ENCODE results near the gene PSMA2.

PSMA2 gene

DNA sequence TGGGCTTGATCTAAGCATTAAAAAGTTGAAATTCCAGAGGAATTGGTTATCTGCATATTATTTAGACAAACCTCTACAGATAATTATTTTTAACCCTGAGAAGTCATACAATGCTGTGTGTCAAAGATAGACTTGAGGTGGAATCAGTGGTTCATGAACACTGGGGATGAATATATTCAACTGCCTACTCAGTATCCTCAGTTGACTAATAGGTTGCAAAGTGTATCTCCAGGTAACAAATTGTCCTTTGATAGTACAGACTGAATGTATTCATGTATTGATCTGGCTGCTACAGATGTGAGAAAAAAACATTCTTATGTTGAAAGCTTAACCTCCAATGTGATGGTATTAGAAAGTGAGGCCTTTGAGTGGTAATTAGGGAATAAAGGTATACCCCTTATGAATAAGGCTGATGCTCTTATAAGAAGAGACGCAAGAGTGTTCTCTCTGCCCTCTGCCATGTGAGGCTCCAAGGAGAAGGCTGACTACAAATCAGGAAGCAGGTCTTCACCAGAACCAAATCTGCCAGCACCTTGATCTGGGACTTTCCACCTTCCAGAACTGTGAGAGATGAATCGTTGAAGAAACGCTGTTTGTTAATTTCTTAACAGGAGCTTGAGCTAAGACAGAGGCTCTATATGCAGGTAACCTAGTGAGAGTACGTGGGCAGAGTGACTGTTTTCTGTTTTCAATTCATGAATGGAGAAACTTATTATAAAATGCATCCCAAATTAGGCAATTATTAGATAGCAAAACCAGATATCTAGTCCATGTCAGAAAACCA, 7.7 kb upstream of the PSMA2 start:
- DNase-seq: no peak

DNA sequence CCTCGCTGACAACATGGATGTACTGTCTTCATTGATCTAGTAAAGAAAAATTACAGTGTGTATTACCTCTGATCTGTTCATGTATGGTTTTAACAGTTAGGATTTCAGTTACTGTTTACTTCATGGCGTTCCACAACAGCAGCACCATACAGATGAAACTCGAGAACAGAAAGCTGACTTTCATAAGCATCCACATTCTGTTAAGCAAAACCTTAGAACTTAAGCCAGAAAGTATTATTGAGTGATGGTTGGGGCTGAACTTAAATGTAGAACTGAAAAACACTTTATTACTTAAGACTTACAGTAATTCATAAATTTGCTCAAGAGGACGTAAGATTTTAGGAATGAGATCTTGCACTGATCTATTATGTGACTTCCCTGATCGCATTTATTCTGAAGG, 3.9 kb upstream of the PSMA2 start:
- DNase-seq: no peak

DNA sequence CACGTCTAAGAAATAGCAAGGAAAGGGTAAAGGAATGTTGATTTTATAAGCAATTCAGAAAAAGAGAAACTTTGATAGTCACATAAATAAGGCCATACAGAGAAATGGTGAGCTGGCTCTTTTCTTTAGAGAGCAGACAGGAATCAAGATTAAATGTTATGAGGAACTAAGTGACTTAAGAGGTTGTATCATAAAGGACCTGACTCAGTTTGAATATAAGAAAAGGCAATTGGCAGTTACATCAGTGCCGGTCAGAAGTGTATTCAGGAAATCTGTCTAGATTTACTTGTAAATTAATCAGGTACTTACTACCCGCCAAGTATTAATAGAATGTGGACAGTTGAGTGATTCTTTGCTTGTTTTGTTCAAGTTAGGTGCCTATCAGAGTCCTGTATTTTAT, 2.3 kb upstream of the PSMA2 start:
- no peak for DNase-seq

DNA sequence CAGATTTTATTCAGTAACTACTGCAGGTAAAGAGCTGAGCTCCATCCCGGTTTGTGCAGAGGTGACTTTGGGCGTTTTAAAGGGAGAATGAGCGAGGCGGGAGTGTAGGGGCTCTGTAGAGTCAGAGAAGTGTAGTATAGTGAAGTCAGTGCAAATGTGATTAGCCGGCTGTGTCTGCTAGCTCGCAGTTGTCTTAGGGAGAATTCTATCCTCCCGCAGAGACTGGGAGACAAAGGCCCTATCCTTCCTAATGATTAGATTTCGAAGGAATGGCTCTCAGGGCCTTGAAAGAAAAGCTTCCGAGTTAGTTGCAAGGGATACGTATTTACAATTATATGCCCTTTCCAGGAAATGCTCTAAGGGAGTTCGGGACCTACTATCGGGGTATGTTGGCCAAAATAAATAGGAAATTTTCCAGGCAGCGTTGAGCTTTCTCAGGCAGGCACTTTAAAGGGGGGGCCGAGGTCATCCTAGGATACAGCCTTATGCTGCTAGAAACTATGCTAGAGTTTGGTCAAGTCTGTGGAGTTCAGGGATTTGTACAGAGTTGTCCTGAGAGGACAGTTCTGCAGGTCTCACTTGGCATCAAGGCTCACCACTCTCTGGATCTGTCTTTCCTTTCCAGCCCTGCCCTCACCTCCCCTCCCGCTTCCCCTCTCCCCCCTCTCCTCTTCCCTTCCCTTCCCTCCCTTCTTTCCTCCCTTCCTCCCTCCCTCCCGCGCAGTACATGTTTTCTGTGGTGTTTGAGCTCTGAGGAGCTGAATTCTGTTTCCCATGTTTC, 1.0 kb upstream of the PSMA2 start:
- no peak for DNase-seq

DNA sequence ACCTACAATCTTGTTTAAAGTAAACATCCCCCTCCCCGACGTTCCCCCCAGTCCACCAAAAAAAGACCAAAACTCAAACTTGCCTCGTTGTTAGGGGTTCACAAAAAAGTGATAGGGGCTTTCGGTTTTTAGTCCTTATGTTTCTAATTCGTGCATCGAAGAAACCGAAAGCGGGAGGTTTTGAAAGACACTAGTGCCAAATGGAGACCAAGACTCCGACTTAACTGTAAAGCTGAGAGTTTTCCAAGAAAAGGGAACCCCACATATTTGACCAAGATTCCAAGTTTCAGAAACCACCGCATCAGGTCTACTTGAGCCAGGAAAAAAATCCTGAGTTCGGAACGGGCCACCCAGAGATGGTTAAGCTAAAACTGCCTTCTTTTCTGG, 534 bp downstream of the PSMA2 start:
- DNase-seq: peak in 1 of 2 donors; percentile 45

DNA sequence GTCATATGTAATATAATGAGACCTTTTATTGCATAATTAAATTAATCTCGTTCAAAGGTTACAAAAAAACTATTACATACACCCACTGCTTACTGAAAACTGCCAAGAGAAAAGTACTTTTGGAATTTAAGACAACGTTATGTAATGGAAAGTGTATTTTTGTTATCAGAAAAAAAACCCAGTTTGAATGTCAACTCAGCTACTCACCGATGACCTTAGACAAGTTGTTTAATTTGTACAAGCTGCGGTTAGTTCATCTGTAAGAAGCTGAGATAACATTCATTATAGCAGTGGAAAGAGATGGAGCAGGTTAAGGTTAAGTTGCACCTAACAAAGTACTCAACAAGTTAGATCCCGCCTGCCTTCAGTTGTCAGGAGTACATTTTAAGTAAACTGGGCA, 1.1 kb downstream of the PSMA2 start:
- DNase-seq: no peak

DNA sequence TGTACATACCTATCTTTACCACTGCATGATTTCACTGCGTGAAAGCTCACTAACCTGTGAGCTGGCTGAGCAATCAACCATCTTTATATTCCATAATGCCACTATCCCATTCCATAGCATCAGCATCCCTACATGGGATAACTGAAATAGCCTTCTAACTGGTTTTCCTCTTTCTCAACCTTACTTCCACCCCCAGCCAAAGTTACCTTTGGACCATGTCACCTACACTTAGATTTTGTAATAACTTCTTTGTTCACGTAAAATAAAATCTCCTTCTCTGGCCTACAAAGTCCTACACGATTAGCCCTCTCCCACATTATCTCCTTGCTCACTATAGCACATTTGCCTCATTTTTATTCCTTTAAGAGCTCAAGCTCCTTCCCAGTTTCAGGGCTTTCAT, 2.5 kb downstream of the PSMA2 start:
- no peak for DNase-seq

DNA sequence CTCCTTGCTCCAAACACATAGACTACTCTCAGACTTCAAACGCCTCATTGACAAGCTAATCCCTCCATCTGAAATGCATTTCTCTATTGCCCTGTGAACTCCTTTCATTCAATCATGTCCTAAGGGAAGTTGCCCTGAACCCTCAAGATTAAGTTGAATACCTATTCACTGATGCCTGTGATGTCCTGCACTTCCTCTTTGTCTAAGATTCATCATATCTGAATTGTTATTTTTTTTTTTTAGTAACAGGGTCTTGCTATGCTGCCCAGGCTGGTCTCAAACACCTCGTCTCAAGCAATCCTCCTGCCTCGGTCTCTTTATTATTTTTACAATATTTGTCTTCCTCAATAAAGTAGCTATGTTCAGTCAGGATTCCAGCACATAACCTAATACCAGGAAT, 3.2 kb downstream of the PSMA2 start:
- no peak for DNase-seq

DNA sequence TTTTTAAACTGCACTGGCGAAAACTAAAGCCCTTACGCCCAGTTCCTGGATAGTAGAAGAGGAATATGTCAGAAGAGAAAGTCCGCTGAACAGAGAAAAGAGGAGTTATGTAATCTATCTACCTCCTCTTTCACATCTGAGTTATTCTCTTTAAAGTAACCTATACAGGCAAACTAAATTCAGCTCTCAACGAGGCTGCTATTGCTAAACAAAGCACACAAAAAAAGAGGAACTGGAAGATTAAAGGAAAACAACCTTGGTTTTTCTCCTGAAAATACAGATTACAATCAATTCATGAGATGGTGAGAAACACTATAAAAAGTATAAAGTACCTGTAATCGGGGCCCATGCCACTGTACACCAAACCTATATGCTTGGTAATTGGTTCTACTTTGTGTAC, 5.8 kb downstream of the PSMA2 start:
- no peak for DNase-seq

DNA sequence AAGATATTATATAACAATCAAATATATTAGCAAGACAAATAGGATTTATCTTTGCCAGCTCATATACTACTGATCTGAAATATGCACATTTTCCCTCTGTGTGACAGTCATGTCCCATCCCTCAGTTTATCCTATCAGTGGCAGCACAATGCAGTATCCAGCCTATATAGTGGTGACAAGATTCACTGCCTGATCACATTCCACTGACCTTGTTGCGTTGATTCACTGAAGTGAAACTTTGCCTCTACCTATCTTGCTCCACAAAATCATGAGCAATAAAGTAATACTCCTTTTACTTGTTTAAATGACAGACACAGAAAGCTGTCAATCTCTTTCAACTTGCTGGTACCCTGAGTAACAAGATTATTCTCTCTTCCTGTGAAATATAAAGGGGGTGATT, 6.3 kb downstream of the PSMA2 start:
- no peak for DNase-seq

DNA sequence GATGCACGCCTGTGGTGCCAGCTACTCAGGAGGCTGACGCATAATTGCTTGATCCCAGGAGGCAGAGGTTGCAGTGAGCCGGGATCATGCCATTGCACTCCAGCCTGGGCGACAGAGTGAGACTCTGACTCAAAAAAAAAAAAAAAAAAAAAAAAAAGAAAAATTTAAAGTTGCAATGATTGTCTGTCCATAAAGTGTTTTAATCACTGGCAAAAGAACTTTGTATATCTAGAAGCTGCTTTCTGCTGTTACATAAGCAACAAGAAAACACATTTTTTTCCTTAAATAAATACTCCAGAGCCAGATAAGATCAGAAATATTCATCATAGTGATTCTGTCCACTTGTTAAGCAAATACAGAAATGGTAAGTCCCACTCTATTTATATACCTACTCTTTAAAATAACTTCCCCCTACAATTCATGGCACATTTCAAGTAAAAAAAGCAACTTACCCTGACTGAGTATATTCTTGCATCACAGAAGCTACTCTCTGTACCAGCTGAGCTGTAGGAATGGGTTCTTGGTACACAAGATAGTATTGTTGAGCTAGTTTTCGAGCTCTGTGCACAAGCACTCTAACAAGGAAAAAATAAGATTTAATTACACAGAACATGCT, 7.6 kb downstream of the PSMA2 start:
- DNase-seq: no peak

DNA sequence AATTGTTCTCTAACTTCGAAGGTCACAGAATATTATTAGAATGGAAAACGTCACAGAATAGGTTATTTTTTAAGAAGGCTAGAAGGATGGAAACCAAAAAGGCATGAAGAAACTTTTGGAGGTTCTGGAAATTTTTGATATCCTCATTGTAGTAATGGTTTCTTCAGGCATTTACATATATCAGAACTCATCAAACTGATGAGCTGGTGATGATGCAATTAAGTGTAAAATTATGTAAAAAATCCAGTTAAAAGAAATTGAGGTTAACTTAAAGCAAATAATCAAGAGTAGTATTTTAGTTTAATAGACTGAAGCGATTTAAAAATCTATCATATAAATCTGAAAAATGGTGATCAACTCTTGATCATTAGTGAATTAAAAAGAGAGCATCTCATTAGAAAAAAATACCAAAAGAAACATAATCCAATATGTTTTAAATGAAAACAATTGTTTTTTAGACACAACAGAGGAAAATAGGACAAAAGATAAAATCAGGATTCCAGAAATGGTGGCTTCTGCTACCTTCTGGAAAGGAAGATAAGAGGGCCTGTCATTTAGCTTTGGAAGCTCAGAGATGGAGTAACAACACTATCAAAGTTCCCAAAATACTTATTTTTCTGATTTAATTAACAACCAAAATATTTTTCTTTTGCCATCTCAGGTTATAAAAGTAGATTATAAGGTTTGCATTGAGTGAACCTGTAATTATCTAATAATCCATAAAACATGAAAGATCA, 9.8 kb downstream of the PSMA2 start:
- no peak for DNase-seq

DNA sequence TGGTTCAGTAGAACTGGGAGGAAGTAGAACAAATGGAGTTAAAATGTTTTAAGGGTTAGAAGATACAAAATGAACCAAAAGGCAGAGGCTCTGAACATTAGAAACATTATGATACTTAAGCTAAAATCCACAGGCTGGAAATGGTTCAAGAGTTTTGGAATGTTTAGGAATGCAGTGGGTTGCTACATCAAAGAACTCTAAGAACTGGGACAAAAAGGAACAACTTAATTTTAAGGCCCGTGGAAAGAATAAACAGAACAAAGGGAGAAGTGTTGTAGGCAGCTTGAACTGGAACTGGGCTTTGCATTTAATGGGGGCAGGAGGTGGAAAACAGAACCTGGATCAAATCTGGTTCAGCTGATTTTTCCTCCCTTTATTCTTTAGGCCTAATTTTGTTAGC, 16.6 kb downstream of the PSMA2 start:
- no peak for DNase-seq

DNA sequence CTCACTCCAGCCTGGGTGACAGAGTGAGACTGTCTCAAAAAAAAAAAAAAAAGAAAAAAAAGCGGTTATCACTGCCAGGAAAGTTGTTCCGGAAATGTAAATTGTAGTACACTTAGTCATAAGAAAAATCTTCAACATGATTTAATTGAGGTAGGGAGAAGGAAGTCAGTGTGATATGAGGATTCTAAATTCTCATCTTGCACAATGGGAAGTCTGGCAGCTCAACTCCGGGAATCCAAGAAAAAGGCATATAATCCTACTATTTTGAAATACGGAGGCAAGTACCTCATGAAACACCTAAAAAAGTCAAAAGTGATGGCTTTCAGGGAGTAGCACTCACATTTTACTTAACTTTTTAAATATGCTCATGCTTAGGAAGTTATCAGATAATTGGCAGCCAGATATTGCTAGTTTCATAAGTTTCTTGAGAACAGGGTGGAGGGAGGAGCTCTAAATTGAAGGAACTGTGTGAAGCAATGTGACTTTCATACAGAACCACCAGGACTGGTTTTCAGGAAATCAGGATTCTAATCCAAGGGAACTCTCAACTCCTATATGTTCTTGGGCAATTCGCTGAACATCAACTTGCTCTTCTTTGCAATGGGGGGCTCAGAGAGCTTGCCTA, 17.4 kb downstream of the PSMA2 start:
- no peak for DNase-seq

DNA sequence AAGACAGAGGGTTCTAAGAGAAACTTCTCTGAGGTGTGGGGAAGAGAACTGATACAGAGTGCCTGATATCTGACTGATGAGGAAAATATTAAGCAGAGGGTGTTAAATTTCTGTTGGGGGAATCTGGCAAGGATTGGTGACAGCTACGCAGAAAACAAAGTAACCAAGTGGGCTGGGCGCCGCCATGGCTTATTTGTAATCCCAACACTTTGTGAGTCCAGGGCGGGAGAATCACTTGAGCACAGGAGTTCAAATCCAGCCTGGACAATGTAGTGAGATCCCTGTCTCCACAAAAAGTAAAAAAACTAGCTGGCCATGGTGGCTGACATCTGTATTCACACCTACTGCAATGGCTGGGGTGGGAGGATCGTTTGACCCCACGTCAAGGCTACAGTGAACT, 18.0 kb downstream of the PSMA2 start:
- DNase-seq: no peak

DNA sequence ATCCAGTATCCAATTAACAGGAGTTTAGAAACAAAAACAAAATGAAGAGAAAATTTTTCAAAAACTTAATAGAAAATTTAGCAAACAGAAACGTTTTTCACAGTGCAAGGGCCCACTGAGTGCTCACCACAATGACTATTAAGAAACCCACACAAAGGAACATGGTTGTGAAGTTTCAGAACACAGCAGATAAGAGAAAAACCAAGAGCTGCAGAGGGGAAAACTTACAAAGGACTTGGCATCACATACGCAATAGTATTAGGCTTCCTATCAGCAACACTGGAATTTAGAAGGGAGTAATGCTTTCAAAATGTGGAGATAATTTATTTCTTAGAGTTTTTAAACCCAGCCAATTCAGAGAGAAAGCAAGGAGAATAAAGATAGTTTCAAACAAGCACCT, 18.4 kb downstream of the PSMA2 start:
- no peak for DNase-seq

DNA sequence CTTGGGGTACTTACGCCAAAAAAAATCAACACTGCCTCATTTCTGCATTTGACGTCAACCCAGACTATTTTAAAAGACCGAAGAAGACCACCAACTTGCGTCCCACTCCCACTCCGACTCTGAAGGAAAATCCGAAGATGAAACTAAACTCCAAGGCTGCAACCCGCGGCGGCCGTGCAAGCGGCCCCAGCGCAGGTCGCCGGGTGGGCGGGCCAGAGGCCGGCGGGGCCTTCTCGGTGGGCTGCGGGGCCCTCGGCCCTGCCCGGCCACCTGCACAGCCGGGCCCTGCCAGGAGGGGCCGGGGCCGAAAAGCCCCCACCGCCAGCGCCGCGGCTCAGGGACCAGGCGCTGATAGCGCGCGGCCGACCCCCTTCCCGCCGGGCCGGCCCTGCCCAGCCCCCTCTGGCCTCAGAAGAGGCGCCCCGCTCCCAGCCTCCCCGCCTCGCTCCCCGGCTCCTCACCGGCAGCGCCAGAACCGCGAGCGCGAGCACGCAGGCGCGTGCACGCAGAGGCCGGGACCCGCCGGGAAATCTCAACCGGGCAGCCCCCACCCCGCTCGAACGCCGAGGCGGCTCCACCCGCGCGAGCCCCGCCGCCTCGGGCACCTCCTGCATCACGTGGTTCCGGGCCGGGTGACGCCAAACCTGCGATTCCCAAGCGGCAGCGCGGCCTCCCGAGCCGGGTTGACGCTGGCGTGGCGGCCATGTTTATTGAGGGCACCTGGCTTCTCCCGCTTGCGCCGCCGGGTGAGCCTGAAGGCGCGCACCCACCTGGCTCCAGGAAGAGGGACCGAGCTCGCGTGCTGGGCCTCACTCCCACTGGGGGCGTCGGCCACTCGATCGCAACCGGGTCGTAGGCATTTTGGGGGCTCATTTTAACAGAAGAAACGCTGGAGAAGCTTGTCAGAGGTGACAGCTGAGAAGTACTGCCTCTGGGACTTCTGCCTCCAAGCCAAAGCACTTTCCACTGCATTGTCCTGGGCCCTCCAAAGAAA, 20.2 kb downstream of the PSMA2 start, which contains the start of gene C7orf25:
C7orf25 (minus strand) TSS at position 617 of the 994 bp plus-strand sequence. CDS start 1,170 bp downstream, outside the sequence.
- DNase-seq: peak; percentile 93 to 95

DNA sequence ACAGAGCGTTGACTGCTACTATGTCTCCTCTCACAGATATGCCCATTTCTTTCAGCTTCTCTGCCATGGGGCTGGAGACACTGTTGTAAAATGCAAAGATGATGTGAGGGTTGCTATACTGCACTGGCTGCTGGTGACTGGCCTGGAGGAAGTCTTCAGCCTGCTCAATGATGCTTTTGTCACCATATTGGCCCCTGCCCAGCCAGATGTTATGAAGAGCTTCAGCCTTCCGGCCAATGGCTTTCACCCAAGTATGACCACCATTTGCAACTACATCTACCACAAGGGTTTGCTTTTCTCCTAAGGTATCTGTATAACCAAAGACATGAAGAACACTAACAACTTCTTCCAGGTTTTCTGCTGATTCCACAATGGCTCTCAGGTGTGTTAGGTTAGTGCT, 21.7 kb downstream of the PSMA2 start:
- no peak for DNase-seq

DNA sequence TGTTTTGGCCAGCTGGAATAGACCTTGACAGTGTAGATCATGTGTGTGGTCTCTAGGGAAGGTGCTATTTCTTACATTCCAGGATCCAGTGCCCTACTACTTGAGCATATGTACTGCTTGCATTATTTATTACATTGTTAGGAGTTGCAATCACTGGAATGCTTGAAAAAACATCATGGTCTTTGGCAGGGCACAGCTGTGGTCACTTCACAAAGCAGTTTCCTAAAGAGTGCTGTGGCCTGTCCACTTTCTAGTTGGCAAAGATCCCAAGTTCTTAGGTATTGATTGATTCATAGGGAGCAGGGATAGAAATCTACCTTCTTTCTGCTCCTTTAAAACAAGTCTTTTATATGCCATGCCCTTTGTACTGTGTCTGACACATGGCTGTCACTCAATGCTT, 24.7 kb downstream of the PSMA2 start:
- no peak for DNase-seq

DNA sequence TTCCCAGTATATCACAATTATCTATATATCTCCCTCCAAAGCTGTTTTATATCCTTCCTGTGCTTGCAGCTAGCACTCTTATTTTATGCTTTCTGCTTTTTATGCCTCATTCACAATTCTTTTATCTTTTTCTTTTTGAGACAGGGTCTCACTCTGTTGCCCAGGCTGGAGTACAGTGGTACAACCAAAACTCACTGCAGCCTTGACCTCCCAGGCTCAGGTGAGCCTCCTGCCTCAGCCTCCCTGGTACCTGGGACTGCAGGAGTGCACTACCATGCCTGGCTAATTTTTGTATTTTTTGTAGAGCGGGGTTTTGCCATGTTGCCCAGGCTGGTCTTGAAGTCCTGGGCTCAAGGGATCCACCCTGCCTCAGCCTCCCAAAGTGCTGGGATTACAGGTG, 25.8 kb downstream of the PSMA2 start:
- DNase-seq: no peak

DNA sequence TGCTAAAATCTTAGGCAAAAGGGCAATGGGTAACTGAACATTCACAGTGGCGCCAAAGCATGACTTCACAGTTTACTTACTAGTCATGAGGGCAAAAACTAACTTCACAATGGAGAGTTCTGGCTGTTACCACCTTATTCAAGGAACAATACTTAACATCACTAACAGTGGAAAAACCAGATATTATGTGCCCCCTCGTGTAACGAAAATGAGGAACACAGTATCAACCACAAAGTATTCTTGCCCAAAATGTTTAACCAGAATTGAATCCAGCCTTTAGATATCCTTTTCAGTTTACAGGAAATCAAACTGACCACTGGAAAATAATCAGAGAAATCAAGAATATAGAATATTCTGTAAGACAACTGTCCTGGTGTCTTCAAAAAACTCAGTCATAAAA, 29.6 kb downstream of the PSMA2 start:
- no peak for DNase-seq

DNA sequence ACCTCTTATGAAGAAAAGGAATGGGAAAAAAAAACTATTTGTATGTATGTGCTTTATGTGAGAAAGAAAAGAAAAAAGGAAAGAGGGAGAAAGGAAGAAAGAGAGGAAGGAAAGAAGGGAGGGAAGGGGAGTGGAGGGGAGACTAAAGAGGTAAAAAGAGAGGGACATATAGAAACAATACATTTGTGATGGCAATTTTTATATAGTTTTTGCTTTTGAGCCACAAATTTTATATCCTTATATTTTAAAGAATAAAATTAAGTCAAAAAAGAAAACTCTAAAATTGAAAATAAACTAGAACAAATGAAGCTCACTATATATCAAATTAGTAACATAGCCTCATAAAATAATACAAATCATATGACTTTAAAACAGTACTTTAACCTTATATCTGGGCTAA, 31.1 kb downstream of the PSMA2 start:
- no peak for DNase-seq

Data from CD4-positive, alpha-beta T cell treated with Interleukin-1 beta for 1 hour (primary cell).